Pancreas (tissue), 10 donors: ENCODE measurements around the gene GZF1. TPM values are rescaled to one million over a fixed set of nuclear protein-coding genes. Genes with fewer than 3 reads are reported as not detected.

Experiments used
- ATAC-seq, 4 donors: fragments of 200-7000 bp; cut with Tn5 transposase; one replicate each; pipeline versions ENCODE4 v1.8.0 to v1.9.1; 2020; ENCODE audit warnings: mild to moderate bottlenecking in 4 of 4, moderate library complexity in 4 of 4
- DNase-seq, 6 donors: peaks; one replicate each; pipeline ENCODE4 v3.0.0-alpha.2; 2020
- FAIRE-seq: peaks from 2 replicates; lab custom pipeline; 2012; peaks lifted over from hg19 to GRCh38; lab: Jason Lieb, UNC
- H3K27ac ChIP-seq, 4 donors: fragments of 200-600 bp; sonication (generic); 1 replicate in 3 of 4; 2 replicates in 1 of 4; pipeline versions ENCODE4 v1.5.0 to v1.8.0; 2020
- H3K27me3 ChIP-seq, 4 donors: fragments of 200-600 bp; one replicate each; pipeline ENCODE4 v1.8.0; 2021
- H3K36me3 ChIP-seq, 3 donors: fragments of 200-600 bp; sonication (generic) in 1 of 3; one replicate each; pipeline versions ENCODE4 v1.5.0 to v1.8.0; 2020 to 2021
- H3K4me1 ChIP-seq, 3 donors: fragments of 200-600 bp; one replicate each; pipeline ENCODE4 v1.8.0; 2021
- H3K4me3 ChIP-seq, 4 donors: fragments of 200-600 bp; sonication (generic) in 2 of 4; one replicate each; pipeline versions ENCODE4 v1.5.0 to v1.8.0; 2020 to 2021
- H3K9me3 ChIP-seq, 4 donors: fragments of 200-600 bp; one replicate each; pipeline ENCODE4 v1.8.0; 2021
- WGBS, 2 donors: extraction: QIAGEN DNeasy Blood & Tissue Kit; methylation state at CpG; one replicate each; pipeline ENCODE4 v1.1.7; 2013; 5-methylcytosine and 5-hydroxymethylcytosine counted together
- intact Hi-C, 3 donors: fragments of 100-400 bp; cut with DNase I; formaldehyde crosslinking; loops; one replicate each; pipeline versions ENCODE4 v1.11.1 to v1.14.2; 2022
- polyA plus RNA-seq, 2 donors: library from polyadenylated mRNA; stranded (reverse); fragments of 200-250 nt; gene quantifications; one replicate each; pipeline ENCODE4 v1.2.3, GENCODE V29; 2013
- total RNA-seq, 6 donors: library from RNA; stranded (reverse); fragmentation: NEBNext Ultra II Directional in 4 of 6; extraction: Animal tissue kit (Norgen Biotek cat#: 25700) in 4 of 6; gene quantifications; one replicate each; pipeline versions ENCODE4 v1.2.1 to v1.2.4, GENCODE V29; 2021 to 2023
- TF ChIP-seq, protein P1 (sequence below), 4 donors: fragments of 200-600 bp; sonication (generic) in 3 of 4; IDR thresholded peaks; one replicate each; pipeline versions ENCODE4 v1.5.0 to v1.8.0; 2021; ENCODE audit warnings: antibody characterized with exemption in 4 of 4
- donor health status: healthy with polysubstance abuse.
- donor health status: DM: no; HTN: no; CAD: no; lungs with moderate emphysema.
- donor health status: DM: no; HTN: no; CAD: no.
- donor health status: control.
- donor health status: control.
- donor health status: Bipolar disorder and iron deficiency.
- donor health status: DM: yes; HTN: yes; CAD: no.
- donor health status: DM: no; HTN: no; CAD: no.
- donor health status: DM: no; HTN: no; CAD: no.
- donor health status: DM: yes; HTN: yes; CAD: no.

Gene GZF1
- total and polyA plus RNA-seq, 8 donors = 3.5 to 7.9 (median 4.3) TPM

DNA sequence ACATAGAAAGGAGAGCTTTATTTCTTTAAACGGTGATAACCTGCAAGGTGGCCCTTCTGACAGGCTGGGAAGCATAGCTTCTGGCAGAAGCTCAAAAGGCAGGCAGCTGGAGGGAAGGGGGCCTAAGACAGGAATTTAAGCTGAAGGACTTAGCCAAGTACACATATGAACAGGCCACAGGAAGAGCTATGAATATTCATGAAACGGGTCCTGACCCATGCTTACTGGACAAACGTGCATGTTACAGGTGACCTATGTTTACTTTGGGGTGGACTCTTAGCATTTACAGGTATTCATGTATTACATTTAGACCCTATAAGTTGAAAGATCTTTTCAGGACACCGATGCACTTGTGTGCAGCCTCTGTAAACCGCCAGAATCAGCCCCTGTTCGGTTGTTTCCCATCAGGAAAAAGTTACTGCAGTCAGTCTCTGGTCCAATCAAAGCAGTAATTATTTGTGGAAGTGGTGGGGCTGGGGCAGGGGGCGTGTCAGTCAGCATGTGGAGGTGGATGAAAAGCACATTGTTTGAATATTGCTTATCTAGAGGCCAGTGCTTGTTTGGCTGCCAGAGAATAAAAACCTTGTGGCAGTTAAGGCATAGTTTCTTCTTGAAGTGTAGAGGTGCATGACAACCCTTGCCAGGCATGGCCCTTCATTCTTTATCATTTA is 2.9 kb upstream of the GZF1 start:
- Histone ChIP-seq H3K36me3 (peaks cover 0 to 5% (median 4%) of the 10 kb centered on the region in 3 donors), H3K27me3 (no peaks in the 10 kb centered on the region), H3K9me3 (no peaks in the 10 kb centered on the region), H3K4me1 (peaks cover 10 to 35% (median 24%) of the 10 kb centered on the region in 3 donors), H3K27ac (peak overlapping the region; percentile 81 to 100 (median 88)), H3K4me3 (peak overlapping the region in 3 of 4 donors; percentile 53 to 69 (median 64))
- no peak for FAIRE-seq
- 12 to 13% methylated on average over 7 of the region's 7 CpGs for WGBS, 2 donors
- ATAC-seq = no peak
- peak in 4 of 6 donors; percentile 43 to 51 (median 47) for DNase-seq
- TF ChIP-seq, protein P1, sequence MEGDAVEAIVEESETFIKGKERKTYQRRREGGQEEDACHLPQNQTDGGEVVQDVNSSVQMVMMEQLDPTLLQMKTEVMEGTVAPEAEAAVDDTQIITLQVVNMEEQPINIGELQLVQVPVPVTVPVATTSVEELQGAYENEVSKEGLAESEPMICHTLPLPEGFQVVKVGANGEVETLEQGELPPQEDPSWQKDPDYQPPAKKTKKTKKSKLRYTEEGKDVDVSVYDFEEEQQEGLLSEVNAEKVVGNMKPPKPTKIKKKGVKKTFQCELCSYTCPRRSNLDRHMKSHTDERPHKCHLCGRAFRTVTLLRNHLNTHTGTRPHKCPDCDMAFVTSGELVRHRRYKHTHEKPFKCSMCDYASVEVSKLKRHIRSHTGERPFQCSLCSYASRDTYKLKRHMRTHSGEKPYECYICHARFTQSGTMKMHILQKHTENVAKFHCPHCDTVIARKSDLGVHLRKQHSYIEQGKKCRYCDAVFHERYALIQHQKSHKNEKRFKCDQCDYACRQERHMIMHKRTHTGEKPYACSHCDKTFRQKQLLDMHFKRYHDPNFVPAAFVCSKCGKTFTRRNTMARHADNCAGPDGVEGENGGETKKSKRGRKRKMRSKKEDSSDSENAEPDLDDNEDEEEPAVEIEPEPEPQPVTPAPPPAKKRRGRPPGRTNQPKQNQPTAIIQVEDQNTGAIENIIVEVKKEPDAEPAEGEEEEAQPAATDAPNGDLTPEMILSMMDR (IDR thresholded peaks at IDR 0.05) = no peak
- intact Hi-C loops = no loop called here

DNA sequence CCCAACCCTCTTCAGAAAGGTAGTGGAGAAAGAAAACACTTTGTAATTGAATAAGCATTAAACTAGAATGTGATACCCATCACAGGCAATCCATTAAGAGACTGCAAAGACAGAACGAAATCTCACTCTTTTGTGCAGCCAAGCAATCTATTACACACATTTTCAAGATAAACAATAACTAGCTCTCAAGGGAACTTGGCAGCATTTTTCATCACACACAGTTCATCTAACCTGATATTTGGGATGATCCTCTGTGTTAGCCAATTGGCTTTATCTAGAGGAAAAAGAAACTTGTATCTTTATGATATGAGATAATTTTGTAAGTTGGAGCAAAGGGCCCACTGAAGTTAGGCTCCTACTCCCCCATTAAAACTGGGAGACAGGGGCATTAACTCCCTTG is 1.5 kb upstream of the GZF1 start:
- ATAC-seq (no peak), DNase-seq (no peak), FAIRE-seq (no peak)
- WGBS, 2 donors = 11 to 16% methylated on average over 1 of the region's 1 CpG
- Histone ChIP-seq H3K9me3 (no peaks in the 10 kb centered on the region), H3K27me3 (no peaks in the 10 kb centered on the region), H3K27ac (peak overlapping the region; percentile 98 to 100 (median 99)), H3K4me3 (no peak overlapping the region), H3K4me1 (peaks cover 10 to 35% (median 24%) of the 10 kb centered on the region in 3 donors), H3K36me3 (no peaks in the 10 kb centered on the region)
- TF ChIP-seq, protein P1 (IDR thresholded peaks at IDR 0.05) = no peak
- intact Hi-C loops = no loop called here

DNA sequence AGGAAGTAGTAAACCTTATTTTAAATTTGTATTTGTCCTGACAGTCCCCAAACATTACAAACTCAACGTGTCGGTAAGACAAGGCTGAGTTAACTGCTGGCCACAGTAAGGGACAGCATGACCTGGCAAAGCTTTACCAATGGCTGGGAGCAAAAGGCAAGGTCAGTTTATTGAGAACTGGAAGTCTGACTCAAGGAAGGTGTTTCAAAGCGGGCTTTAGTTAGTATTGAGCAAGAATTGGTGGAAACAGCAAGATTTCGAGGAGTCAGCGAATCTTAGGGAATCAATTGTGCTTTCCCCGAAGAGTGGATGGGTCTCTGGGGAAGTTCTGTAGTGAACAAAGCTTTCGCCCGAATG is 885 bp upstream of the GZF1 start:
- Histone ChIP-seq H3K36me3 (no peaks in the 10 kb centered on the region), H3K27ac (peak overlapping the region; percentile 98 to 100 (median 99)), H3K4me3 (peak overlapping the region; percentile 59 to 93 (median 90)), H3K9me3 (no peaks in the 10 kb centered on the region), H3K27me3 (no peaks in the 10 kb centered on the region), H3K4me1 (peaks cover 10 to 40% (median 28%) of the 10 kb centered on the region in 3 donors)
- 1 to 2% methylated on average over 8 of the region's 8 CpGs for WGBS, 2 donors
- TF ChIP-seq, protein P1 (IDR thresholded peaks at IDR 0.05) = no peak
- no peak for FAIRE-seq
- intact Hi-C loops = no loop called here
- peak in 2 of 6 donors; percentile 27 to 28 for DNase-seq
- no peak for ATAC-seq

DNA sequence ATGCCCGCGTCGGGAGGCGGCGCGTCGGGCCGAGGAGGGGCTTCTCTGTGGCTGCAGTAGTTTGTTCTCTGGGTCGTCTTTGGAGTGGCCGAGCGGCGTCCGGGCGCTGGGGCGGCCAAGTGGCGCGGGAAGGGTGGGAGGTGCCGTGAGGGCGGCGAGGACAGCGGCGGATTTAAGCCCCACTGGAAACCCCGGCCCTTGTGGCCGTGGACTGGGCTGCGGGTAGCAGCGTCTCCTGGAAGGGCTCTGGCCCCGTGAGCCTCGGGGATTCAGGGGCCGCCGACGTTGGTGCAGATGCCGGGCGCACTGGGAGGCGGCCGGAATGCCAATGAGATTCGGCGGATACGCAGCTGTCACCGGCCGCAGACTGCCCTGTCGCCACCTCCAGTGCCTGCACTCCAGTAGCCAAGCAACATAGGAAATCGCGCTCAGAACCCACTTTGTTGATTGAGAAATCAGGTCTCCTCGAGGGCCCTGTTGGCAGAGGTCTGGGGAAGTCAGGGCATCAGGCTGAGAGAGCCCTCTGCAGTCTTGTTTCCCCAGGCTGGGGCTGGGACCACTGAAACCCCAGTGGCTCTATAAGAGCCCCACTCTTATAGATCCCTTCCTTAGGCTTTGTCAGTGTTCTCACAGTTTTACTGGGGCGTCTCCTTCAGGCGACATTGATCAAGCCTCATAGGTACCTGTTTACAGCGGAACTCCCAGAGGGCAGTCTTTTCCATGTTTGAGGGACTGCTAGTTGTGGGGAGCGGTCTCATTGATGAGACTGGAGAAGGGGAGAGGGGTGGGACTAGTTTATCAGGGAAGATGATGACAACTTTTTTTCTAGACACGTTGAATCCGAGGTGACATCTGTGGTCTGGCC is 642 bp downstream of the GZF1 start:
- peak overlapping the region; percentile 93 to 100 (median 98) for H3K27ac ChIP-seq
- H3K27me3 ChIP-seq = no peaks in the 10 kb centered on the region
- no peaks in the 10 kb centered on the region for H3K36me3 ChIP-seq
- DNase-seq (peak in 3 of 6 donors; percentile 32 to 82 (median 46)), FAIRE-seq (no peak), ATAC-seq (peak in 1 of 4 donors; percentile 3)
- H3K4me1 ChIP-seq = peaks cover 17 to 49% (median 34%) of the 10 kb centered on the region in 3 donors
- H3K9me3 ChIP-seq = no peaks in the 10 kb centered on the region
- H3K4me3 ChIP-seq = peak overlapping the region; percentile 54 to 93 (median 90)
- TF ChIP-seq, protein P1 (IDR thresholded peaks at IDR 0.05) = no peak
- 2% methylated on average over 49 to 50 of the region's 50 CpGs for WGBS, 2 donors
- intact Hi-C loops = no loop called here
